PC-3 (cell line): Measurements from ENCODE around the gene PWWP2B. TPM values are rescaled to one million over a fixed set of nuclear protein-coding genes. Genes with fewer than 3 reads are reported as not detected.

Source experiments
- ATAC-seq: fragments of 200-7000 bp; cut with Tn5 transposase; 2 replicates; pipeline ENCODE4 v1.9.1; 2020; ENCODE audit warnings: mild to moderate bottlenecking, moderate library complexity
- BruUV-seq: library from RNA; stranded (reverse); fragments of 400-500 nt; replicated peaks from 2 replicates; lab custom pipeline; 2021; lab: Mats Ljungman, UMichigan
- CTCF ChIA-PET: fragments of 300-600 bp; sonication (Branson Sonifier 250); formaldehyde crosslinking; loops from one replicate; lab custom pipeline; 2022; ENCODE audit warnings: antibody characterized with exemption; lab: Charles Lee
- POLR2A ChIA-PET: fragments of 300-600 bp; sonication (Branson Sonifier 250); formaldehyde crosslinking; loops from one replicate; lab custom pipeline; 2022; ENCODE audit warnings: antibody characterized with exemption; ENCODE audit not compliant: unreplicated experiment; lab: Charles Lee
- DNase-seq: peaks from one replicate; pipeline ENCODE4 v3.0.0-alpha.2; 2015
- H2AFZ ChIP-seq: fragments of 300-600 bp; sonication (generic); 2 replicates; pipeline ENCODE4 v1.6.0; 2016; ENCODE audit warnings: antibody characterized with exemption, low read length
- H3F3A ChIP-seq: fragments of 300-600 bp; sonication (generic); one replicate; pipeline ENCODE4 v1.6.0; 2017; ENCODE audit warnings: antibody characterized with exemption, low read length, control low read depth, mild to moderate bottlenecking; ENCODE audit not compliant: unreplicated experiment
- H3K27ac ChIP-seq: fragments of 300-600 bp; sonication (generic); 2 replicates; pipeline ENCODE4 v1.5.1; 2016; ENCODE audit warnings: mild to moderate bottlenecking, low read length
- H3K27me3 ChIP-seq: fragments of 300-600 bp; sonication (generic); 2 replicates; pipeline ENCODE4 v1.6.1; 2016; ENCODE audit warnings: low read length, mixed read lengths
- H3K36me3 ChIP-seq: fragments of 300-600 bp; sonication (generic); 2 replicates; pipeline ENCODE4 v1.6.1; 2016; ENCODE audit warnings: low read depth, mixed run types, low read length, mixed read lengths
- H3K4me1 ChIP-seq: fragments of 300-600 bp; sonication (generic); 2 replicates; pipeline ENCODE4 v1.5.1; 2016; ENCODE audit warnings: low read length; ENCODE audit not compliant: insufficient read depth
- H3K4me2 ChIP-seq: fragments of 300-600 bp; sonication (generic); 2 replicates; pipeline ENCODE4 v1.6.0; 2016; ENCODE audit warnings: low read length
- H3K4me3 ChIP-seq: fragments of 300-600 bp; sonication (generic); 2 replicates; pipeline ENCODE4 v1.5.1; 2016; ENCODE audit warnings: mild to moderate bottlenecking, low read length, mixed read lengths
- H3K79me2 ChIP-seq: fragments of 300-600 bp; sonication (generic); 2 replicates; pipeline ENCODE4 v1.6.1; 2017; ENCODE audit warnings: low read length, mixed read lengths
- H3K9ac ChIP-seq: fragments of 300-600 bp; sonication (generic); 2 replicates; pipeline ENCODE4 v1.6.0; 2016; ENCODE audit warnings: mild to moderate bottlenecking, low read length
- H3K9me2 ChIP-seq: fragments of 300-600 bp; sonication (generic); replicated peaks from 2 replicates; pipeline ENCODE4 v1.6.1; 2016; ENCODE audit warnings: mixed run types, low read length, mixed read lengths
- H3K9me3 ChIP-seq: fragments of 300-600 bp; sonication (generic); 2 replicates; pipeline ENCODE4 v1.6.1; 2016; ENCODE audit warnings: low read length, mixed read lengths
- H4K20me1 ChIP-seq: fragments of 300-600 bp; sonication (generic); 2 replicates; pipeline ENCODE4 v1.6.1; 2016; ENCODE audit warnings: low read length, mixed read lengths
- EZH2 ChIP-seq: fragments of 300-600 bp; sonication (generic); IDR thresholded peaks from one replicate; pipeline ENCODE4 v1.6.1; 2017; ENCODE audit warnings: antibody characterized with exemption, mild to moderate bottlenecking, low read length; ENCODE audit not compliant: unreplicated experiment
- EZH2phosphoT487 ChIP-seq: fragments of 300-600 bp; sonication (generic); IDR thresholded peaks from 2 replicates; pipeline ENCODE4 v1.6.1; 2018; ENCODE audit warnings: mild to moderate bottlenecking, antibody characterized with exemption, low read length, borderline replicate concordance
- intact Hi-C: fragments of 100-400 bp; cut with micrococcal nuclease; formaldehyde crosslinking; loops from 2 replicates; pipeline ENCODE4 v1.9.0; 2023
- total RNA-seq: library from RNA; depleted of rRNA; stranded (reverse); fragments of >200 nt; gene quantifications from 2 replicates; pipeline ENCODE4 v1.2.3, GENCODE V29; 2014
- TF ChIP-seq, protein P1 (sequence below): fragments of 300-600 bp; sonication (generic); conservative IDR thresholded peaks from 2 replicates; pipeline ENCODE4 v1.5.1; 2017; ENCODE audit warnings: antibody characterized with exemption, low read depth, mild to moderate bottlenecking, low read length

The PWWP2B gene
- total RNA-seq, 1 experiment from 2014 or later: 24.5 TPM

DNA sequence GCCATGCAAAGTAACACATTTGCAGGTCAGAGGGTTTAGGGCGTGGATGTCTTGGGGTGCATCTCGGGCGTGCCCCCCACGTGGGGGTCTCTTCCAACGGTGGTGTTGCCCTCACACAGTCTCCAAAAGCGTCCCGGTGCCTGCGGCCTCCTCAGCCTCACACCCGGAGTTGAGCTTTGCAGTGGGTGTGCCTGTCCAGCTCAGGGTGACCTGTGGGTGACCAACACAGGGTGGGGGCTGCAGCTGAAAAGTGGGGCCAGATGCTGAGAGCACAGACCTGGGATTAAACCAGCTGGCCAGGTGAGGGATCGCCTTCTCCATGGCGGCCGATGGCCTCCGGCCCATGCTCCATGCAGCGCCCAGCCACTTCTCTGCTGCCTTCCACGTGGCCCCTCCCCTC, 63.1 kb downstream of the PWWP2B start:
- H2AFZ ChIP-seq: no peak overlapping the region
- ChIA-PET POLR2A (no interaction called here), CTCF (no interaction called here)
- H4K20me1 ChIP-seq: no peaks in the 10 kb centered on the region
- intact Hi-C loops: no loop called here
- H3K9me2 ChIP-seq: no peaks in the 10 kb centered on the region
- no peaks in the 10 kb centered on the region for H3K79me2 ChIP-seq
- no peaks in the 10 kb centered on the region for H3K9me3 ChIP-seq
- ATAC-seq: no peak
- TF ChIP-seq EZH2 (no peak), EZH2phosphoT487 (no peak)
- TF ChIP-seq, protein P1, sequence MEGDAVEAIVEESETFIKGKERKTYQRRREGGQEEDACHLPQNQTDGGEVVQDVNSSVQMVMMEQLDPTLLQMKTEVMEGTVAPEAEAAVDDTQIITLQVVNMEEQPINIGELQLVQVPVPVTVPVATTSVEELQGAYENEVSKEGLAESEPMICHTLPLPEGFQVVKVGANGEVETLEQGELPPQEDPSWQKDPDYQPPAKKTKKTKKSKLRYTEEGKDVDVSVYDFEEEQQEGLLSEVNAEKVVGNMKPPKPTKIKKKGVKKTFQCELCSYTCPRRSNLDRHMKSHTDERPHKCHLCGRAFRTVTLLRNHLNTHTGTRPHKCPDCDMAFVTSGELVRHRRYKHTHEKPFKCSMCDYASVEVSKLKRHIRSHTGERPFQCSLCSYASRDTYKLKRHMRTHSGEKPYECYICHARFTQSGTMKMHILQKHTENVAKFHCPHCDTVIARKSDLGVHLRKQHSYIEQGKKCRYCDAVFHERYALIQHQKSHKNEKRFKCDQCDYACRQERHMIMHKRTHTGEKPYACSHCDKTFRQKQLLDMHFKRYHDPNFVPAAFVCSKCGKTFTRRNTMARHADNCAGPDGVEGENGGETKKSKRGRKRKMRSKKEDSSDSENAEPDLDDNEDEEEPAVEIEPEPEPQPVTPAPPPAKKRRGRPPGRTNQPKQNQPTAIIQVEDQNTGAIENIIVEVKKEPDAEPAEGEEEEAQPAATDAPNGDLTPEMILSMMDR: no peak
- 0 out of 2 replicates have a peak, but pooled peaks cover 5% of the 10 kb centered on the region for H3K4me1 ChIP-seq
- no peak for DNase-seq
- H3K36me3 ChIP-seq: no peaks in the 10 kb centered on the region
- BruUV-seq: no TSS peak
- H3F3A ChIP-seq: no peaks in the 10 kb centered on the region
- H3K9ac ChIP-seq: no peak overlapping the region
- H3K4me2 ChIP-seq: no peak overlapping the region
- H3K4me3 ChIP-seq: no peak overlapping the region
- H3K27ac ChIP-seq: no peak overlapping the region
- no peaks in the 10 kb centered on the region for H3K27me3 ChIP-seq

DNA sequence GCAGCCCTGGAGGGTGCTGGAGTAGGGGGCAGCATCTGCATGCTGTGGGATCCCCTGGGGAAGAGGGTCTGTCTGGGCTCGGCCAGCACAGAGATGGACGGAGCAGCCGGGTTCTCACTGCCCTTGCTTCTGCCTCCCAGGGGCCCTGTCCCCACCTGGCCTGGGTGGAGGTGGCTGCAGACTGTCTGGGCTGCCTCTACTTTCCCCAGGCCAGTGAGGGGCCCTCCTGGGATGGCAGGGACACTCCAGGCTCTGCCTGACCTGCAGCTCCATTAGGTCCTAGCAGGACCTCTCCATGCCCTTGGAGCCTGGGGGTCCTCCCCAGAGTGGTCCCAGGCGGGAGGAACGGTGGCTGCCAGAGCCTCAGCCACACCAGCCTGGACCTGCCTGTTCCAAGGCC, 63.7 kb downstream of the PWWP2B start:
- no peak overlapping the region for H3K27ac ChIP-seq
- 0 out of 2 replicates have a peak, but pooled peaks cover 5% of the 10 kb centered on the region for H3K4me1 ChIP-seq
- no peaks in the 10 kb centered on the region for H3K36me3 ChIP-seq
- H3K9ac ChIP-seq: no peak overlapping the region
- no peaks in the 10 kb centered on the region for H3K9me2 ChIP-seq
- ChIA-PET CTCF (no interaction called here), POLR2A (no interaction called here)
- no peaks in the 10 kb centered on the region for H3K9me3 ChIP-seq
- BruUV-seq: no TSS peak
- TF ChIP-seq, protein P1: no peak
- TF ChIP-seq EZH2 (no peak), EZH2phosphoT487 (no peak)
- H4K20me1 ChIP-seq: no peaks in the 10 kb centered on the region
- no peak overlapping the region for H3K4me3 ChIP-seq
- no peaks in the 10 kb centered on the region for H3K79me2 ChIP-seq
- H3F3A ChIP-seq: no peaks in the 10 kb centered on the region
- no peak for ATAC-seq
- DNase-seq: no peak
- no peaks in the 10 kb centered on the region for H3K27me3 ChIP-seq
- no peak overlapping the region for H2AFZ ChIP-seq
- intact Hi-C loops: no loop called here
- H3K4me2 ChIP-seq: no peak overlapping the region

- Histone ChIP-seq H4K20me1 (no peaks in the 10 kb centered on the region), H2AFZ (no peak overlapping the region), H3K9me2 (no peaks in the 10 kb centered on the region), H3K79me2 (no peaks in the 10 kb centered on the region), H3F3A (no peaks in the 10 kb centered on the region), H3K4me3 (no peak overlapping the region), H3K27me3 (no peaks in the 10 kb centered on the region), H3K27ac (no peak overlapping the region), H3K4me2 (no peak overlapping the region), H3K9me3 (no peaks in the 10 kb centered on the region), H3K9ac (no peak overlapping the region), H3K4me1 (0 out of 2 replicates have a peak, but pooled peaks cover 5% of the 10 kb centered on the region), H3K36me3 (no peaks in the 10 kb centered on the region)
- no peak for ATAC-seq
- POLR2A ChIA-PET: no interaction called here
- TF ChIP-seq, protein P1: no peak
- TF ChIP-seq EZH2phosphoT487 (no peak), EZH2 (no peak)
- BruUV-seq: no TSS peak
- intact Hi-C loops: no loop called here
- CTCF ChIA-PET: no interaction called here
- DNase-seq: no peak
Observed at GRCh38 chr10:132461103-132461682, 64.2 kb downstream of the PWWP2B start.
